ENCODE data around the gene ADAM19. TPM values are rescaled to one million over a fixed set of nuclear protein-coding genes. Genes with fewer than 3 reads are reported as not detected.
A peak's percentile ranks its signal among the peaks of the same experiment; 100 is the strongest.

The ADAM19 gene
- total and polyA plus RNA-seq, 2 of the 4 experiments (the other 2 are of a cell fraction): 35.5 to 49.2 TPM

DNA sequence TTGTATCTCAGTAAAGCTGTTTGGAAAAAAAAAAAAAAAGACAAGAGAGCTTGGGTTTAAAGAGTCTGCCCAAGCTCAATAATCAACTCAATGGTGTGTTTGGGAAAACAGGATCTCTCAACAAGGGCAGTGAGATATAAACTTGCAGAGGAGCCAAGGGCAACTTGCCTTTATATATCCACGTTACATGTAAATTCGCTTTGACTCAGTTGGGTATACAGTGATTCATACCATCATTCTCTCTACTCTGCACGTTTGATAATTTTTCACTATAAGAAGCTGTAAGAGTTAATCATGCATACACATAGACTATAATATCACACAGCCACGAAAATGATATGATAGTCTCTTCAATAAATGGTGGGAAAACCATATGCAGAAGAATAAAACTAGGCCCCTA lies 24.9 kb downstream of the ADAM19 start:
- Histone ChIP-seq H3K27me3 (ENCODE audit: control insufficient read depth, insufficient read depth, low read length) (no peaks in the 10 kb centered on the region), H4K5ac (ENCODE audit: low read depth, low read length) (no peak overlapping the region; the same call in 1 of the 2 replicates), H2BK5ac (ENCODE audit: low read depth, low read length, poor library complexity, severe bottlenecking) (peak overlapping the region; percentile 97), H3K4ac (ENCODE audit: low read depth, low read length) (peak overlapping the region; percentile 63), H3K9me3 (ENCODE audit: control insufficient read depth, insufficient read depth, low read length) (no peaks in the 10 kb centered on the region), H3K18ac (ENCODE audit: low read depth, low read length) (no peak overlapping the region), H3K36me3 (ENCODE audit: control insufficient read depth, insufficient read depth, low read length) (peaks cover 4% of the 10 kb centered on the region), H3K27ac (ENCODE audit: insufficient read depth, low read length) (0 out of 2 replicates have a peak overlapping the region, but pooled peaks have one; percentile 2), H3K4me2 (ENCODE audit: low read depth, low read length) (no peak overlapping the region), H4K8ac (ENCODE audit: low read depth in 2 of 2, low read length in 2 of 2) (peak overlapping the region; percentile 32 to 74; a peak in 3 of 4 replicates), H3K4me1 (ENCODE audit: control insufficient read depth, insufficient read depth, low read length) (peaks cover 44% of the 10 kb centered on the region), H2BK120ac (ENCODE audit: low read depth, low read length) (peak overlapping the region; percentile 85), H2AFZ (replicated peaks; ENCODE audit: low read length, poor library complexity) (no peak overlapping the region), H3K4me3 (ENCODE audit: insufficient read depth, low read depth, low read length) (no peak overlapping the region), H2BK20ac (ENCODE audit: low read depth, low read length) (peak overlapping the region; percentile 57; the same call in 1 of the 2 replicates), H3K9me1 (ENCODE audit: insufficient read depth, low read length) (peaks cover 41% of the 10 kb centered on the region), H4K91ac (ENCODE audit: insufficient read depth, low read depth, low read length) (peak overlapping the region; percentile 26; the same call in 1 of the 2 replicates), H2BK15ac (ENCODE audit: low read depth, low read length) (no peak overlapping the region), H3K23ac (ENCODE audit: low read depth, low read length) (peak overlapping the region; percentile 39; the same call in 1 of the 2 replicates), H3K14ac (replicated peaks; ENCODE audit: low read depth, low read length) (0 out of 2 replicates have a peak overlapping the region, but pooled peaks have one; percentile 75), H3K9ac (ENCODE audit: low read depth, low read length) (no peak overlapping the region), H3K79me1 (ENCODE audit: low read depth in 1 of 2, low read length in 2 of 2) (peaks cover 27 to 71% of the 10 kb centered on the region in 2 experiments), H2AK9ac (replicated peaks; ENCODE audit: low read depth, low read length, poor library complexity) (no peak overlapping the region), H2AK5ac (ENCODE audit: low read depth, low read length) (peak overlapping the region; percentile 45; the same call in 1 of the 2 replicates), H4K20me1 (ENCODE audit: insufficient read depth, low read length) (peaks cover 24% of the 10 kb centered on the region; the same call in 1 of the 2 replicates), H3K56ac (ENCODE audit: extremely low read depth, insufficient read depth, low read length) (peak overlapping the region; percentile 63; the same call in 1 of the 2 replicates)
- TF ChIP-seq POLR2A (IDR thresholded peaks at IDR 0.05; ENCODE audit: low read depth, low read length) (no peak), BHLHE40 (IDR thresholded peaks at IDR 0.05; ENCODE audit: low read depth, low read length) (peak; percentile 72)
- no TSS peak for BruUV-seq (replicated peaks)
- ChIA-PET CTCF (no interaction called here), POLR2A (ENCODE audit: unreplicated experiment) (no interaction called here)
- in situ Hi-C loops (cut with MboI; ENCODE audit: low sequenced_read_pairs): loop anchor here (25.0 kb wide), 1 partner anchor 1637 kb away; no protein-coding TSS in a partner anchor
- dilution Hi-C loops (cut with HindIII; ENCODE audit: low sequenced_read_pairs, unreplicated experiment): no loop called here
- intact Hi-C loops (cut with micrococcal nuclease): no loop called here
- ATAC-seq (ENCODE audit: low read depth) (peak; percentile 3; the same call in 1 of the 2 replicates), DNase-seq (peak; percentile 66)
- no CpG with 5 or more reads among the region's 4 CpGs for whole genome bisulfite sequencing, 2 experiments (ENCODE audit: extremely low coverage in 2 of 2, insufficient read length in 1 of 2)
